K562 (cell line): ENCODE measurements around the gene PRPSAP2. TPM values are rescaled to one million over a fixed set of nuclear protein-coding genes. Genes with fewer than 3 reads are reported as not detected.
A peak's percentile ranks its signal among the peaks of the same experiment; 100 is the strongest.

Experiments
- ATAC-seq: fragments of 200-7000 bp; cut with Tn5 transposase; 3 replicates; pipeline ENCODE4 v1.9.1; 2020; ENCODE audit warnings: moderate library complexity
- BruUV-seq: library from RNA; stranded (reverse); fragments of 400-500 nt; replicated peaks from 2 replicates; lab custom pipeline; 2021; lab: Mats Ljungman, UMichigan
- CTCF ChIA-PET: fragments of 300-600 bp; formaldehyde crosslinking; extraction: SDS; loops from one replicate; lab custom pipeline; 2021; ENCODE audit warnings: low intra/inter-chr PET ratio; lab: Yijun Ruan, JAX
- POLR2A ChIA-PET: fragments of 300-600, 350-650 bp; sonication (Branson Sonifier 250); formaldehyde crosslinking; extraction: SDS; loops from one replicate; lab custom pipeline; 2021; ENCODE audit warnings: antibody characterized with exemption, inconsistent platforms; lab: Yijun Ruan, JAX
- DNase-seq, 4 experiments: peaks; one replicate each; pipeline versions ENCODE4 v3.0.0 to v3.0.0-alpha.2; 2011 to 2018; ENCODE audit warnings: low spot score in 3 of 4, mixed read lengths in 3 of 4; ENCODE audit errors: extremely low read depth in 1 of 4
- FAIRE-seq: peaks from 2 replicates; lab custom pipeline; 2011; peaks lifted over from hg19 to GRCh38; lab: Jason Lieb, UNC
- H2AFZ ChIP-seq: 2 replicates; pipeline ENCODE4 v1.6.0; 2011; ENCODE audit warnings: low read depth, low read length, control low read depth, inconsistent platforms
- H3K27ac ChIP-seq: fragments of 200-600 bp; 3 replicates; pipeline ENCODE4 v1.8.0; 2011; ENCODE audit warnings: low read depth, mild to moderate bottlenecking, control low read depth, inconsistent platforms, low read length, moderate library complexity, mixed read lengths; ENCODE audit errors: extremely low read depth
- H3K27me3 ChIP-seq, 2 experiments: fragments of 300-600 bp in 1 of 2; 2 replicates in 1 of 2; 3 replicates in 1 of 2; pipeline versions ENCODE4 v1.6.0 to v1.8.0; 2011; ENCODE audit warnings: inconsistent platforms in 2 of 2, low read length in 2 of 2, mild to moderate bottlenecking in 1 of 2, mixed read lengths in 1 of 2, moderate library complexity in 1 of 2; ENCODE audit not compliant: control insufficient read depth in 2 of 2, insufficient read depth in 2 of 2
- H3K36me3 ChIP-seq: fragments of 300-600 bp; 3 replicates; pipeline ENCODE4 v1.8.0; 2011; ENCODE audit warnings: mild to moderate bottlenecking, low read length, inconsistent platforms; ENCODE audit not compliant: control insufficient read depth, insufficient read depth
- H3K4me1 ChIP-seq, 2 experiments: fragments of 200-600 bp in 1 of 2; replicated peaks in 1 of 2; 2 replicates in 1 of 2; 3 replicates in 1 of 2; pipeline versions ENCODE4 v1.5.1 to v1.8.0; 2011; ENCODE audit warnings: inconsistent platforms in 2 of 2, low read length in 2 of 2, mild to moderate bottlenecking in 1 of 2, mixed read lengths in 1 of 2, moderate library complexity in 1 of 2; ENCODE audit not compliant: control insufficient read depth in 2 of 2, insufficient read depth in 2 of 2
- H3K4me2 ChIP-seq: 2 replicates; pipeline ENCODE4 v1.6.1; 2011; ENCODE audit warnings: low read length, control low read depth, inconsistent platforms, mixed read lengths; ENCODE audit not compliant: insufficient read depth
- H3K4me3 ChIP-seq: fragments of 200-600 bp; sonication (generic), shearing (Covaris generic); 2 replicates; pipeline ENCODE4 v1.5.1; 2016; ENCODE audit warnings: control low read depth, inconsistent platforms
- H3K79me2 ChIP-seq: fragments of 200-600 bp; 3 replicates; pipeline ENCODE4 v1.8.0; 2011; ENCODE audit warnings: low read length, inconsistent platforms; ENCODE audit not compliant: control insufficient read depth, insufficient read depth
- H3K9ac ChIP-seq, 2 experiments: 2 replicates each; pipeline versions ENCODE4 v1.6.0 to v1.6.1; 2011; ENCODE audit warnings: low read depth in 2 of 2, low read length in 2 of 2, control low read depth in 1 of 2, inconsistent platforms in 1 of 2, mild to moderate bottlenecking in 1 of 2, mixed read lengths in 1 of 2; ENCODE audit not compliant: insufficient read depth in 1 of 2
- H3K9me1 ChIP-seq: one replicate; pipeline ENCODE4 v1.6.0; 2011; ENCODE audit warnings: inconsistent platforms, mild to moderate bottlenecking, low read length, moderate library complexity; ENCODE audit not compliant: control insufficient read depth, insufficient read depth
- H3K9me3 ChIP-seq: replicated peaks from 2 replicates; pipeline ENCODE4 v1.5.1; 2011; ENCODE audit warnings: low read depth, low read length, inconsistent platforms; ENCODE audit not compliant: control insufficient read depth, insufficient read depth
- H4K20me1 ChIP-seq: replicated peaks from 2 replicates; pipeline ENCODE4 v1.6.1; 2011; ENCODE audit warnings: low read length, inconsistent platforms, mixed read lengths; ENCODE audit not compliant: control insufficient read depth, insufficient read depth
- BRD4 ChIP-seq: fragments of 200-600 bp; sonication (generic); IDR thresholded peaks from 2 replicates; pipeline ENCODE4 v1.6.1; 2017; ENCODE audit warnings: inconsistent platforms
- CHCHD3 ChIP-seq: fragments of 250-450 bp; sonication (Bioruptor Pico); IDR thresholded peaks from 2 replicates; pipeline ENCODE4 v2.1.2; 2022; ENCODE audit warnings: mild to moderate bottlenecking
- CHD2 ChIP-seq: IDR thresholded peaks from 2 replicates; pipeline ENCODE4 v1.6.1; 2011; ENCODE audit warnings: low read depth, low read length
- DIDO1 ChIP-seq: fragments of 450-650 bp; IDR thresholded peaks from 2 replicates; pipeline ENCODE4 v1.6.1; 2016; ENCODE audit warnings: low read depth, missing biosample characterization, missing genetic modification characterization
- ELK1 ChIP-seq: sonication (generic); formaldehyde crosslinking; IDR thresholded peaks from 2 replicates; pipeline ENCODE4 v1.8.1; 2022; ENCODE audit warnings: missing genetic modification reagents
- IFI16 ChIP-seq: fragments of 250-450 bp; sonication (Bioruptor Pico); IDR thresholded peaks from 2 replicates; pipeline ENCODE4 v2.1.2; 2022; ENCODE audit warnings: mild to moderate bottlenecking, inconsistent platforms
- IRF1 ChIP-seq: sonication (generic); formaldehyde crosslinking; IDR thresholded peaks from 2 replicates; pipeline ENCODE4 v1.8.0; 2022; ENCODE audit warnings: missing genetic modification reagents, mild to moderate bottlenecking, borderline replicate concordance
- MCM3 ChIP-seq: fragments of 450-650 bp; IDR thresholded peaks from 2 replicates; pipeline ENCODE4 v1.6.1; 2016
- NCOA2 ChIP-seq, 2 experiments: fragments of 450-650 bp; IDR thresholded peaks; 2 replicates each; pipeline ENCODE4 v1.6.1; 2018; ENCODE audit warnings: mild to moderate bottlenecking in 2 of 2, moderate library complexity in 1 of 2; ENCODE audit not compliant: partially characterized antibody in 2 of 2
- POLR2AphosphoS2 ChIP-seq: IDR thresholded peaks from 2 replicates; pipeline ENCODE4 v1.6.1; 2012; ENCODE audit warnings: low read length, improper control_type of control experiment
- RFX1 ChIP-seq: fragments of 450-650 bp; IDR thresholded peaks from 2 replicates; pipeline ENCODE4 v1.6.1; 2016; ENCODE audit warnings: mild to moderate bottlenecking, moderate library complexity
- TSHZ1 ChIP-seq: fragments of 250-450 bp; sonication (Bioruptor Pico); IDR thresholded peaks from 2 replicates; pipeline ENCODE4 v1.4.0; 2020; ENCODE audit warnings: mild to moderate bottlenecking, moderate library complexity
- ZNF212 ChIP-seq: fragments of 450-650 bp; formaldehyde crosslinking; IDR thresholded peaks from 2 replicates; pipeline ENCODE4 v1.4.0; 2020; ENCODE audit warnings: mild to moderate bottlenecking
- ZNF253 ChIP-seq: fragments of 250-450 bp; sonication (Bioruptor Pico); conservative IDR thresholded peaks from 2 replicates; pipeline ENCODE4 v1.6.1; 2021; ENCODE audit warnings: mild to moderate bottlenecking
- ZNF589 ChIP-seq: fragments of 200-800 bp; sonication (Bioruptor generic); IDR thresholded peaks from 2 replicates; pipeline ENCODE4 v1.6.1; 2016; ENCODE audit warnings: low read depth, missing genetic modification characterization, missing compliant biosample characterization
- ZSCAN32 ChIP-seq: fragments of 450-650 bp; formaldehyde crosslinking; IDR thresholded peaks from 2 replicates; pipeline ENCODE4 v1.4.0; 2020; ENCODE audit warnings: mild to moderate bottlenecking, moderate library complexity
- WGBS: fragments of 100-300 bp; shearing (Covaris generic); methylation state at CpG from one replicate; pipeline ENCODE4 v1.1.6; 2016; ENCODE audit warnings: low coverage, mixed read lengths; ENCODE audit not compliant: insufficient coverage; ENCODE audit errors: missing lambda C conversion rate; 5-methylcytosine and 5-hydroxymethylcytosine counted together
- in situ Hi-C: fragments of 300-500 bp; cut with MboI; formaldehyde crosslinking; loops from 4 replicates; pipeline ENCODE4 v1.15.0; 2018; ENCODE audit warnings: inconsistent platforms, mixed read lengths
- intact Hi-C: fragments of 100-400 bp; cut with micrococcal nuclease; formaldehyde crosslinking; loops from 2 replicates; pipeline ENCODE4 v1.14.2; 2022
- polyA plus RNA-seq, 8 experiments: library from polyadenylated mRNA; depleted of rRNA in 4 of 8; stranded (reverse) in 5 of 8; unstranded in 3 of 8; fragments of >200 nt; fragmentation: Nextera tagmentation in 2 of 8; fragmentation: Illumina TruSeq in 1 of 8; extraction: Ambion mirVana in 2 of 8; extraction: Trizol in 1 of 8; gene quantifications; 2 replicates each; pipeline versions ENCODE4 v1.2.1 to v1.2.3, GENCODE V29; 2011 to 2014; ENCODE audit warnings: inconsistent platforms in 1 of 8, missing spikeins in 1 of 8
- total RNA-seq, 7 experiments: library from RNA; depleted of rRNA in 6 of 7; stranded (reverse); fragments of >200 nt in 6 of 7; fragmentation: Illumina TruSeq in 2 of 7; extraction: Trizol in 2 of 7; gene quantifications; 2 replicates each; pipeline versions ENCODE4 v1.2.1 to v1.2.3, GENCODE V29; 2011 to 2021; ENCODE audit warnings: low replicate concordance in 1 of 7

PRPSAP2 gene
- total and polyA plus RNA-seq, 9 of the 15 experiments (the other 6 are each of a cell fraction or from before 2014, with no cell fraction given) = 15.5 to 56.7 (median 35.7) TPM

- H3K4me1 ChIP-seq = peaks cover 14 to 16% of the 10 kb centered on the region in 2 experiments
- in situ Hi-C loops = no loop called here
- H3K36me3 ChIP-seq = peaks cover 8% of the 10 kb centered on the region; the same call in 1 of the 3 replicates
- WGBS = 77% methylated on average over 8 of the region's 9 CpGs
- H3K4me2 ChIP-seq = no peak overlapping the region
- H3K9me1 ChIP-seq = no peaks in the 10 kb centered on the region
- no TSS peak for BruUV-seq
- H2AFZ ChIP-seq = no peak overlapping the region
- no peaks in the 10 kb centered on the region for H4K20me1 ChIP-seq
- CTCF ChIA-PET = no interaction called here
- no peak for ATAC-seq
- intact Hi-C loops = no loop called here
- DNase-seq = no peak
- H3K79me2 ChIP-seq = peaks cover 61% of the 10 kb centered on the region
- peak; percentile 48 for FAIRE-seq
- H3K9ac ChIP-seq = peak overlapping the region in 1 of 2 experiments; percentile 25; a peak in 1 of 4 replicates
- no peaks in the 10 kb centered on the region for H3K27me3 ChIP-seq
- no peak overlapping the region for H3K4me3 ChIP-seq
- POLR2A ChIA-PET = no interaction called here
- H3K27ac ChIP-seq = 0 out of 3 replicates have a peak overlapping the region, but pooled peaks have one; percentile 11
- H3K9me3 ChIP-seq = no peaks in the 10 kb centered on the region
- TF ChIP-seq IFI16 (CRISPR knock-in tag) (no peak), RFX1 (no peak), TSHZ1 (CRISPR knock-in tag) (no peak), ZNF589 (no peak), NCOA2 (IDR thresholded peaks at IDR 0.05; ENCODE audit: partially characterized antibody in 2 of 2) (no peak), IRF1 (CRISPR knock-in tag) (no peak), ZSCAN32 (CRISPR knock-in tag) (no peak), ZNF253 (no peak), BRD4 (no peak), MCM3 (no peak), DIDO1 (tag) (no peak), POLR2AphosphoS2 (no peak), ZNF212 (CRISPR knock-in tag) (no peak), CHCHD3 (CRISPR knock-in tag) (no peak), CHD2 (no peak), ELK1 (CRISPR knock-in tag) (no peak)
These were observed 2.4 kb downstream of the PRPSAP2 start for GRCh38 chr17:18860161-18860972.
